H1 (cell line): ENCODE results near the gene SPSB1. TPM values are rescaled to one million over a fixed set of nuclear protein-coding genes. Genes with fewer than 3 reads are reported as not detected.

Experiments
- CTCF ChIA-PET: fragments of 300-600 bp; sonication (Branson Sonifier 250); formaldehyde crosslinking; loops from one replicate; lab custom pipeline; 2021; ENCODE audit not compliant: partially characterized antibody; lab: Charles Lee
- POLR2A ChIA-PET: fragments of 300-600 bp; sonication (Branson Sonifier 250); formaldehyde crosslinking; loops from one replicate; lab custom pipeline; 2021; ENCODE audit warnings: inconsistent platforms; ENCODE audit not compliant: partially characterized antibody; lab: Charles Lee
- DNase-seq, 2 experiments: peaks; one replicate each; pipeline versions ENCODE4 v3.0.0 to v3.0.0-alpha.2; 2010 to 2022; ENCODE audit warnings: low spot score in 2 of 2, low read depth in 1 of 2, mixed read lengths in 1 of 2
- FAIRE-seq: peaks from 2 replicates; lab custom pipeline; 2011; peaks lifted over from hg19 to GRCh38; lab: Jason Lieb, UNC
- H2AFZ ChIP-seq: 2 replicates; pipeline ENCODE4 v1.8.1; 2012; ENCODE audit warnings: low read length, inconsistent platforms
- H2AK5ac ChIP-seq: 2 replicates; pipeline ENCODE4 v1.6.1; 2013; ENCODE audit warnings: low read depth, low read length
- H2BK120ac ChIP-seq: replicated peaks from 2 replicates; pipeline ENCODE3; 2013; ENCODE audit warnings: low read depth, low read length, inconsistent platforms
- H2BK12ac ChIP-seq: 2 replicates; pipeline ENCODE4 v1.6.1; 2013; ENCODE audit warnings: low read depth, low read length
- H2BK15ac ChIP-seq: 2 replicates; pipeline ENCODE4 v1.6.1; 2013; ENCODE audit warnings: low read length
- H2BK20ac ChIP-seq: 2 replicates; pipeline ENCODE4 v1.6.1; 2013; ENCODE audit warnings: low read length
- H2BK5ac ChIP-seq: 2 replicates; pipeline ENCODE4 v1.6.1; 2013; ENCODE audit warnings: low read depth, low read length
- H3K14ac ChIP-seq: 2 replicates; pipeline ENCODE4 v1.6.1; 2013; ENCODE audit warnings: inconsistent platforms; ENCODE audit not compliant: insufficient read length
- H3K18ac ChIP-seq: 2 replicates; pipeline ENCODE4 v1.6.1; 2013; ENCODE audit warnings: low read length; ENCODE audit errors: extremely low read depth
- H3K23ac ChIP-seq: 2 replicates; pipeline ENCODE4 v1.6.1; 2013; ENCODE audit warnings: inconsistent platforms; ENCODE audit not compliant: insufficient read length
- H3K23me2 ChIP-seq: 2 replicates; pipeline ENCODE4 v1.6.1; 2013; ENCODE audit warnings: low read depth, low read length
- H3K27ac ChIP-seq: 2 replicates; pipeline ENCODE4 v1.6.1; 2011; ENCODE audit warnings: low read depth, low read length, inconsistent platforms
- H3K27me3 ChIP-seq, 4 experiments: replicated peaks in 1 of 4; 1 replicate in 1 of 4; 2 replicates in 3 of 4; pipeline versions ENCODE4 v1.6.1 to v1.8.1; 2011 to 2013; ENCODE audit warnings: low read length in 3 of 4, mild to moderate bottlenecking in 3 of 4, inconsistent platforms in 2 of 4, mixed read lengths in 2 of 4, moderate library complexity in 1 of 4; ENCODE audit not compliant: control insufficient read depth in 3 of 4, insufficient read depth in 3 of 4; ENCODE audit errors: extremely low read depth in 1 of 4
- H3K36me3 ChIP-seq, 4 experiments: 2 replicates each; pipeline versions ENCODE4 v1.6.1 to v1.8.1; 2011 to 2013; ENCODE audit warnings: mild to moderate bottlenecking in 4 of 4, low read length in 3 of 4, moderate library complexity in 2 of 4, control low read depth in 1 of 4, inconsistent platforms in 1 of 4; ENCODE audit not compliant: insufficient read depth in 4 of 4, control insufficient read depth in 2 of 4
- H3K4ac ChIP-seq: replicated peaks from 2 replicates; pipeline ENCODE3; 2013; ENCODE audit warnings: low read length, low read depth, mixed read lengths, inconsistent platforms; ENCODE audit not compliant: insufficient read length
- H3K4me1 ChIP-seq, 4 experiments: replicated peaks in 1 of 4; 1 replicate in 1 of 4; 2 replicates in 3 of 4; pipeline versions ENCODE4 v1.6.1 to v1.8.1; 2011 to 2013; ENCODE audit warnings: low read length in 3 of 4, inconsistent platforms in 2 of 4, mixed read lengths in 1 of 4; ENCODE audit not compliant: insufficient read depth in 4 of 4, control insufficient read depth in 3 of 4
- H3K4me2 ChIP-seq, 2 experiments: 2 replicates each; pipeline versions ENCODE4 v1.6.1 to v1.8.1; 2011 to 2013; ENCODE audit warnings: low read depth in 2 of 2, low read length in 2 of 2, control low read depth in 1 of 2, inconsistent platforms in 1 of 2, mild to moderate bottlenecking in 1 of 2; ENCODE audit not compliant: insufficient read depth in 1 of 2
- H3K4me3 ChIP-seq, 4 experiments: fragments of 200-600, 300-600 bp in 1 of 4; sonication (generic), shearing (Covaris generic), sonication (Bioruptor Twin) in 1 of 4; 2 replicates each; pipeline versions ENCODE4 v1.5.1 to v1.8.1; 2011 to 2016; ENCODE audit warnings: low read length in 4 of 4, low read depth in 3 of 4, control low read depth in 2 of 4, inconsistent platforms in 2 of 4, mild to moderate bottlenecking in 2 of 4, mixed read lengths in 1 of 4, moderate library complexity in 1 of 4; ENCODE audit not compliant: insufficient read depth in 2 of 4; ENCODE audit errors: extremely low read depth in 1 of 4
- H3K56ac ChIP-seq: replicated peaks from 2 replicates; pipeline ENCODE3; 2013; ENCODE audit warnings: low read depth, mild to moderate bottlenecking, mixed read lengths, low read length, inconsistent platforms; ENCODE audit not compliant: insufficient read length
- H3K79me1 ChIP-seq: 2 replicates; pipeline ENCODE4 v1.6.1; 2013; ENCODE audit warnings: low read depth, low read length, control low read depth
- H3K79me2 ChIP-seq, 2 experiments: 2 replicates each; pipeline versions ENCODE4 v1.6.1 to v1.8.1; 2012 to 2013; ENCODE audit warnings: low read length in 2 of 2, mild to moderate bottlenecking in 2 of 2, inconsistent platforms in 1 of 2; ENCODE audit not compliant: insufficient read depth in 2 of 2, control insufficient read depth in 1 of 2
- H3K9ac ChIP-seq, 4 experiments: replicated peaks in 1 of 4; 1 replicate in 1 of 4; 2 replicates in 3 of 4; pipeline versions ENCODE4 v1.6.1 to v1.8.1; 2011 to 2013; ENCODE audit warnings: low read depth in 3 of 4, low read length in 3 of 4, control low read depth in 2 of 4, mild to moderate bottlenecking in 2 of 4, moderate library complexity in 2 of 4, inconsistent platforms in 1 of 4; ENCODE audit errors: extremely low read depth in 1 of 4
- H3K9me3 ChIP-seq, 2 experiments: 2 replicates each; pipeline versions ENCODE4 v1.6.1 to v1.8.1; 2012 to 2013; ENCODE audit warnings: mild to moderate bottlenecking in 2 of 2, moderate library complexity in 2 of 2, control low read depth in 1 of 2, inconsistent platforms in 1 of 2, low read depth in 1 of 2, low read length in 1 of 2, mixed read lengths in 1 of 2; ENCODE audit not compliant: insufficient read depth in 2 of 2
- H4K20me1 ChIP-seq, 2 experiments: replicated peaks in 1 of 2; 2 replicates each; pipeline versions ENCODE3 to v1.8.1; 2011 to 2013; ENCODE audit warnings: inconsistent platforms in 2 of 2, low read length in 2 of 2, mild to moderate bottlenecking in 1 of 2; ENCODE audit not compliant: insufficient read depth in 2 of 2, control insufficient read depth in 1 of 2
- H4K5ac ChIP-seq: 2 replicates; pipeline ENCODE4 v1.6.1; 2013; ENCODE audit warnings: low read length, low read depth, mixed read lengths, inconsistent platforms; ENCODE audit not compliant: insufficient read length
- H4K8ac ChIP-seq: 2 replicates; pipeline ENCODE4 v1.8.0; 2013; ENCODE audit warnings: mild to moderate bottlenecking, moderate library complexity, low read length, inconsistent platforms; ENCODE audit not compliant: insufficient read depth; ENCODE audit errors: extremely low read depth
- H4K91ac ChIP-seq: replicated peaks from 2 replicates; pipeline ENCODE3; 2013; ENCODE audit warnings: low read length, mixed read lengths, inconsistent platforms; ENCODE audit not compliant: insufficient read length
- BACH1 ChIP-seq: IDR thresholded peaks from 2 replicates; pipeline ENCODE4 v1.6.1; 2012; ENCODE audit warnings: low read length, improper control_type of control experiment
- BCL11A ChIP-seq, 2 experiments: IDR thresholded peaks; one replicate each; pipeline ENCODE4 v1.6.1; 2011; ENCODE audit warnings: low read depth in 2 of 2, low read length in 2 of 2, mild to moderate bottlenecking in 2 of 2
- CREB1 ChIP-seq: IDR thresholded peaks from 2 replicates; pipeline ENCODE4 v1.6.1; 2012; ENCODE audit warnings: inconsistent platforms
- GABPA ChIP-seq: IDR thresholded peaks from 2 replicates; pipeline ENCODE4 v1.6.1; 2011; ENCODE audit warnings: mild to moderate bottlenecking, low read length, moderate library complexity, borderline replicate concordance; ENCODE audit not compliant: insufficient read depth
- GTF2F1 ChIP-seq: IDR thresholded peaks from 2 replicates; pipeline ENCODE4 v1.6.1; 2012; ENCODE audit warnings: low read depth, low read length, improper control_type of control experiment, borderline replicate concordance
- KDM4A ChIP-seq: IDR thresholded peaks from one replicate; pipeline ENCODE4 v1.7.1; 2012; ENCODE audit warnings: low read depth, mild to moderate bottlenecking, moderate library complexity, low read length, inconsistent platforms; ENCODE audit not compliant: severe bottlenecking
- RNF2 ChIP-seq: fragments of 200-900, 300-1000 bp; sonication (generic); IDR thresholded peaks from 2 replicates; pipeline ENCODE4 v1.7.1; 2016; ENCODE audit warnings: borderline replicate concordance, low read depth, mild to moderate bottlenecking, antibody characterized with exemption, low read length; ENCODE audit not compliant: poor library complexity, severe bottlenecking; ENCODE audit errors: missing control alignments
- SP2 ChIP-seq: IDR thresholded peaks from 2 replicates; pipeline ENCODE4 v1.6.1; 2012; ENCODE audit warnings: mild to moderate bottlenecking, low read length, inconsistent platforms
- SP4 ChIP-seq: IDR thresholded peaks from 2 replicates; pipeline ENCODE4 v1.6.1; 2012; ENCODE audit warnings: low read length, inconsistent platforms
- TAF7 ChIP-seq: optimal IDR thresholded peaks from 2 replicates; pipeline ENCODE3; 2011; ENCODE audit warnings: low read depth, mild to moderate bottlenecking, inconsistent platforms, low read length, moderate library complexity, borderline replicate concordance
- TEAD4 ChIP-seq: IDR thresholded peaks from 2 replicates; pipeline ENCODE4 v1.6.1; 2012; ENCODE audit warnings: low read depth, low read length, inconsistent platforms, mixed read lengths
- WGBS, 2 experiments: shearing (Covaris generic) in 1 of 2; methylation state at CpG; one replicate each; pipeline versions ENCODE4 v1.1.6 to v1.1.7; 2013 to 2015; ENCODE audit warnings: low lambda C conversion rate in 2 of 2, mixed read lengths in 2 of 2, inconsistent platforms in 1 of 2, low coverage in 1 of 2, missing lambda C conversion rate in 1 of 2; ENCODE audit not compliant: insufficient replicate concordance in 2 of 2, insufficient coverage in 1 of 2, insufficient read length in 1 of 2; ENCODE audit errors: extremely low coverage in 1 of 2, missing lambda C conversion rate in 1 of 2; 5-methylcytosine and 5-hydroxymethylcytosine counted together
- polyA plus RNA-seq, 7 experiments: library from polyadenylated mRNA; depleted of rRNA in 3 of 7; stranded (reverse) in 5 of 7; unstranded in 2 of 7; fragments of >200 nt in 5 of 7; fragments of 200-250 nt in 2 of 7; gene quantifications; 1 replicate in 5 of 7; 2 replicates in 1 of 7; 4 replicates in 1 of 7; pipeline versions ENCODE4 v1.2.1 to v1.2.3, GENCODE V29; 2011 to 2013; ENCODE audit warnings: missing spikeins in 2 of 7, mixed read lengths in 2 of 7
- total RNA-seq: library from RNA; stranded (reverse); fragmentation: NEBNext Ultra II Directional; extraction: Animal tissue kit (Norgen Biotek cat#: 25700); gene quantifications from 2 replicates; pipeline ENCODE4 v1.2.1, GENCODE V29; 2021
- TF ChIP-seq, protein P1 (sequence below): IDR thresholded peaks from 2 replicates; pipeline ENCODE4 v1.6.1; 2011; ENCODE audit warnings: low read depth, mild to moderate bottlenecking, low read length; ENCODE audit not compliant: insufficient read depth

The SPSB1 gene
- total and polyA plus RNA-seq, 2 of the 8 experiments (the other 6 are each of a cell fraction or from before 2014, with no cell fraction given), result 5.3 to 6.4 TPM

DNA sequence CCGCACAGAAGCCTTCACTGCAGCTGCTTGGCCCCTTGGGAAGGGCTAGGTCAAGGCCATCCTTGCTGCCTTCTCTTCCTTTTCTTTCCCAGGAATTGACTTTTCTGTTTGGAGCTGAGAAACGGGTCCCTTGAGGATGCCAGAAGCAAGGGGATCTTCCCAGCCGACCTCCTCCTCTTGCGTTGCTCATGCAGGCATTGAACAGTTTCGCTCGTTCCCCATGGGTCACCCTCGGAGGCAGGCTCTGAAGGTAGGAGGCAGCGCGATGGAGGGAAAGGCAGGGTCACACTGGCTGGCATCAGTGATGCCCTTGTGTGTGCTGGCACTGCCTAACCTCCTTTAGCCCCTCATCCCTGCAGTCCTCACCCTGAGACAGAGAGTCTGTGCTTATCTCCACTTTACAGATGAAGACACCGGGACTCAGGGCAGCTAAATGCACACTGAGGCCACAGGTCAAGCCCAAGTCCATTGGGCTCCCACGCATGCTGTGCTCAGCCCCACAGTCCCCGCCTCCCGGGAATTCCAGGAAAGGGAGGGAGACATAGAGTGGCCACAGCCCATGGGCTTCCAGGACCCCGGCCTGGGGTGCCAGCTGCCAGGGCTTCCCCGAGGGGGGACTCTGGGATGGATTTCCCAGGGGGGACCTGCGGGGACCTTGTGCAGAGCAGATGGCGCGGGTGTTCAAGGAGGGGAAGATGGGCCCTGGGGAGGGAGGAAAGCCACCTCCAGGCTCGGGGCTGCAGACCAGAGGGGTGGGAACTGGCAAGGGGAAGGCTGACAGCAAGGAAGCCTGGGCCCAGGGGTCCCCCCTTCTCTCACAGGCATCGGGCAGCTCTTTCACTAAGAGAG is 90.2 kb downstream of the SPSB1 start:
- Histone ChIP-seq H3K27me3 (no peaks in the 10 kb centered on the region), H2BK120ac (no peak overlapping the region), H3K27ac (no peak overlapping the region), H3K79me2 (no peaks in the 10 kb centered on the region), H3K56ac (no peak overlapping the region), H3K18ac (no peak overlapping the region), H3K79me1 (no peaks in the 10 kb centered on the region), H2BK5ac (no peak overlapping the region), H4K5ac (no peak overlapping the region), H3K9me3 (no peaks in the 10 kb centered on the region), H3K4ac (no peak overlapping the region), H2BK15ac (no peak overlapping the region), H3K4me1 (peaks cover 0 to 4% (median 3%) of the 10 kb centered on the region in 4 experiments; a peak in 4 of 7 replicates), H2BK20ac (no peak overlapping the region), H4K8ac (no peak overlapping the region; the same call in 1 of the 2 replicates), H4K20me1 (no peaks in the 10 kb centered on the region), H4K91ac (no peak overlapping the region), H2AFZ (no peak overlapping the region), H3K4me3 (no peak overlapping the region), H3K23me2 (no peaks in the 10 kb centered on the region), H3K4me2 (no peak overlapping the region), H2BK12ac (no peak overlapping the region), H3K14ac (no peak overlapping the region), H3K9ac (no peak overlapping the region), H3K36me3 (no peaks in the 10 kb centered on the region), H2AK5ac (no peak overlapping the region), H3K23ac (no peak overlapping the region)
- 91% methylated on average over 14 of the region's 20 CpGs; no CpG with 5 or more reads in 1 of the 2 experiments for WGBS, 2 experiments
- POLR2A ChIA-PET, result no interaction called here
- DNase-seq (no peak), FAIRE-seq (no peak)
- CTCF ChIA-PET, result interaction anchor here (1.1 to 2.0 kb wide), 3 partner anchors 9 to 73 kb away, joined by 3 to 9 read pairs (median 5); no protein-coding TSS in a partner anchor
- TF ChIP-seq BCL11A (IDR thresholded peaks at IDR 0.05; ENCODE audit: low read depth in 2 of 2, low read length in 2 of 2) (no peak), SP2 (no peak), TEAD4 (no peak), CREB1 (no peak), TAF7 (no peak), BACH1 (no peak), GTF2F1 (no peak), SP4 (no peak), RNF2 (no peak), GABPA (no peak), KDM4A (no peak)
- TF ChIP-seq, protein P1, sequence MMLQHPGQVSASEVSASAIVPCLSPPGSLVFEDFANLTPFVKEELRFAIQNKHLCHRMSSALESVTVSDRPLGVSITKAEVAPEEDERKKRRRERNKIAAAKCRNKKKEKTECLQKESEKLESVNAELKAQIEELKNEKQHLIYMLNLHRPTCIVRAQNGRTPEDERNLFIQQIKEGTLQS, result no peak
